Stimulated activated CD8-positive, alpha-beta memory T cell treated with anti-CD3 and anti-CD28 coated beads, Interleukin-15, amount 100 ng/mL, for 1 hour (primary cell): ENCODE measurements around the gene KIRREL3.
"Not testable (repeated sequence)": the region's sequence is repeated elsewhere in the genome, so short reads cannot be mapped to it uniquely, and the experiment has no call there.

ENCODE experiments used
- DNase-seq: peaks from one replicate; pipeline ENCODE4 v3.0.0-alpha.2; 2020; ENCODE audit warnings: low read depth

KIRREL3 gene

DNA sequence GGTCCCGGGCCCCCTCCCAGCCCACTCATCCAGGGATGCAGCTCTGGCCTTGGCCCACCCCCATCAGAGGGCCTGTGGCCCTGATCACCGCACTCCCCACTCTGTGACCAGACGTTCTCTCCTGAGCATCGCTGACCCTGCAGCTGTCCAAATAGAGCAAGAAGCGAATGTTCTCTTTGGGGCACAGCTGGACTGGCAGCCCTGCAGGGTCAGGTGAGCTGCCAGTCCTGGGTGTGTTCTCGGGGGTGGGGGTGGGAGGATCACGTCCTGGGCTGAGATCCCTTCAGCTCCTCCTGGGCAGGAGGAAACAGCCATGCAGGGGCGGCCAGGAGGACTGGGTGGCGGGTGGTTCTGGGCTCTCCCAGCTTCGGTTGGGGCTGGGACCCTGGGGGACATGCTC is 618.6 kb downstream of the KIRREL3 start:
- DNase-seq, result not testable (repeated sequence)

DNA sequence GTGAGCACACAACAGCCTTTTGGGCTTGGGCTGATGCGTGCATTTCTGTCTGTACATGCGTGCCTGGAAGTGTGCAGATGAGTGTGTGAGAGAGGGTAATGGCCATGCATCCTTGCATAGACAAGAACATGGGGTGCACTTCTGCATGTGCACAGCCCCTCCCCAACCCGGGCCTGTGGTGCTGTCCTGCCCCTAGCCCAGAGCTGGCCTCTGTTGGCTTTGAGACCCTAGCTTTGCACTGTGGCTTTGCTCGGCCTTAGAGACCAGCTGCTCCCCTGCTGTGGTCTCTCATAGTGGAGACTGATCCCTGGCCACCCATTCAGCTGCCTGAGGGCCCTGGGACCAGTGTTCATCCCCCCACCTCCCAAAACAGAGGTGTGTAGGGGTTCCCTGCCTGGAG is 619.7 kb downstream of the KIRREL3 start:
- no peak for DNase-seq

DNA sequence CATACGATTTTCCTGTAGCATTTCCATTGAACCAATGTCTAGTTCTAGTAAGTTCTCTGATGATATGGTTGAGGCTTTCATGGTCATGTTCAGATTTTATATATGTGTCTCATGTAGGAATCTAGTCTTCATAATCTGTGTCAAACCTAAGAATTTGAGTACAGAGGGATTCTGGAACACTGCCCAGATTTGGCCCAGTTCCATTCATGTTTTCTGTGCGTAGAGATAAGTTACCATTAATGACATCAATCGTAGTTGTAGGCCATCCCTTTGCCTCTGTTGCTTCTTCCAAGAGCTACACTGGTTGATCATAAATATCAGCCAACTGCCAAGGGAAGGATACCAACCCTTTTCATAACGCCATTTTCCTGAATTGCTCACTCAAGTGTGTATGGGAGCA is 621.8 kb downstream of the KIRREL3 start:
- DNase-seq, result no peak

DNA sequence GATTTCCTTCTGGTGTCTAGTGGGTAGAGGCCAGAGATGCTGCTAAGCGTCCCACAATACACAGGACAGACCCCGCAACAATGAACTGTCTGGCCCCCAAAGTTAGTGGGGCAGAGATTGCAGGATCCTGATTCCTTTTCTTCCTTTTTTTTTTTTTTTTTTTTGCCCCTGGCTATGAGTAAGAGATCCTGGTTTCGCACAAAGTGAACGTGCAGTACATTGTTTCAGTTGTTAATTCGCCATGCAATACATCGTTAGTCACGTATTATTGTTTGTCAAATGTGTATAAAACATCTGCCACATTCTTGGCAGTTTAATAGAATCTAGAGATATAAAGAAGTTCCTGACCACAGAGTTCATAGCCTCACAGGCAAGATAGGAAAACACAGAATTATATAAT is 624.8 kb downstream of the KIRREL3 start:
- no peak for DNase-seq

DNA sequence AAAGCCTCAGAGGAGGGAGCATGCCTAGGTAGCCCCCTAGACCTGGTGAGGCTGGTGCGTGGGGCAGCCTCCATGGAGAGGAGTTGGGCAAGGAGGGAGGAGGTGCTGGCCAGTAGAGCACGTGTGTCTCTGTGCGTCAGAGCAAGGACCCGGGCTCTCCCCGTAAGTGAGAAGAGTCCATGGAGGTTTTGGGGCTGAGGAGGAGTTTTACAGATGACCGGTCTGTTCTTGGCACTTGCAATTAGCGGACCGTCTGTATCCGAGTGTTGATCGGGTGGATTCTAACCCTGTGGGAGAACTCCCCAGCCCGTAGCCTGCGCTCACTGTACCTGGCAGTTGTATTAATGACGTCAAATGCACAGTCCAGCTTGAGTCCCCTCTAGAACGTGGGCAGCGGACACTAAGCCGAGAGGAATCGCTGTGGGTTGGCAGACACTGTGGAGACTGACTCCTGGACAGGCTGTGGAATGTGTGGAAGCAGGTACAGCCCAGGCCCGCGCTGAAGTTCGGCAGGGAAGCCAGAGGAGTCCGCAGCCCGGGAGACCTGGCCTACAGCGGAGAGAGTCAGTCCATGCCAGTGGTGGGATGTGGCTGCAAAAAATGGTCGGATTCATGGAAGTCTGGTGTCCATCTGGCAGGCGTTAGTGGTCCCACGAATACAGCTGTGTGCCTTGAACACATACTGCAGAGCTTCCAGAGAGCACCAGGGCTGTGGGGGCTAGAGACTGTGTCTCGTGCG is 625.8 kb downstream of the KIRREL3 start:
- DNase-seq, result not testable (repeated sequence)

- not testable (repeated sequence) for DNase-seq
Observed at GRCh38 chr11:126373389-126374066, 627.0 kb downstream of the KIRREL3 start.
